ENCODE results near the gene CENPU. TPM values are rescaled to one million over a fixed set of nuclear protein-coding genes. Genes with fewer than 3 reads are reported as not detected.

Gene CENPU
- total and polyA plus RNA-seq, 10 of the 15 experiments (the other 5 are each of a cell fraction or from before 2014, with no cell fraction given) = 26.6 to 90.8 (median 53.8) TPM

GRCh38 chr4:184762100-184762499 is 28.2 kb upstream of the CENPU start (continued):
- no peak for TF ChIP-seq MTA2 (IDR thresholded peaks at IDR 0.05; ENCODE audit: low read depth)
- TF ChIP-seq STAT1 (conservative IDR thresholded peaks at IDR 0.05) = no peak
- TF ChIP-seq PKNOX1 (IDR thresholded peaks at IDR 0.05) = no peak
- 0 out of 2 replicates have a peak, but pooled peaks have one; percentile 26 for TF ChIP-seq MXI1 (IDR thresholded peaks at IDR 0.05; ENCODE audit: low read depth, low read length)
- TF ChIP-seq SPI1 (IDR thresholded peaks at IDR 0.05; ENCODE audit: borderline replicate concordance, insufficient read depth, low read depth, low read length) = peak; percentile 13; the same call in 1 of the 2 replicates
- TF ChIP-seq IKZF1 (conservative IDR thresholded peaks at IDR 0.05) = 0 out of 2 replicates have a peak, but pooled peaks have one; percentile 28
- TF ChIP-seq RBBP5 (conservative IDR thresholded peaks at IDR 0.05) = no peak
- no peak for TF ChIP-seq SUZ12 (IDR thresholded peaks at IDR 0.05; ENCODE audit: unreplicated experiment)
- TF ChIP-seq CBFB (IDR thresholded peaks at IDR 0.05; ENCODE audit: low read depth) = no peak
- no peak for TF ChIP-seq NFXL1 (IDR thresholded peaks at IDR 0.05; ENCODE audit: borderline replicate concordance)
- no peak for TF ChIP-seq KAT2A (conservative IDR thresholded peaks at IDR 0.05; ENCODE audit: control insufficient read depth, low read depth, low read length)
- no peak for TF ChIP-seq ATF3 (IDR thresholded peaks at IDR 0.05; ENCODE audit: borderline replicate concordance, extremely low read depth, low read depth, low read length)
- TF ChIP-seq IRF4 (IDR thresholded peaks at IDR 0.05; ENCODE audit: low read depth, low read length) = 0 out of 2 replicates have a peak, but pooled peaks have one; percentile 19
- TF ChIP-seq CTCF (IDR thresholded peaks at IDR 0.05 in 2 of 3, conservative IDR thresholded peaks at IDR 0.05 in 1 of 3; ENCODE audit: control insufficient read depth in 2 of 3, extremely low read depth in 1 of 3, insufficient read depth in 1 of 3, low read depth in 3 of 3, low read length in 3 of 3) = 0 out of 6 replicates have a peak, but pooled peaks of 1 of the 3 experiments have one; percentile 6
- TF ChIP-seq PML (IDR thresholded peaks at IDR 0.05; ENCODE audit: low read length) = 0 out of 2 replicates have a peak, but pooled peaks have one; percentile 34
- TF ChIP-seq ZZZ3 (IDR thresholded peaks at IDR 0.05; ENCODE audit: control insufficient read depth, insufficient read length, low read depth) = no peak
- TF ChIP-seq ATF7 (IDR thresholded peaks at IDR 0.05; ENCODE audit: low read depth) = peak; percentile 66; the same call in 1 of the 2 replicates
- no peak for TF ChIP-seq E2F8 (IDR thresholded peaks at IDR 0.05; ENCODE audit: low read depth, partially characterized antibody)
- TF ChIP-seq CREM (IDR thresholded peaks at IDR 0.05; ENCODE audit: low read depth) = 0 out of 2 replicates have a peak, but pooled peaks have one; percentile 30
- no peak for TF ChIP-seq PAX8 (IDR thresholded peaks at IDR 0.05)
- TF ChIP-seq NKRF (conservative IDR thresholded peaks at IDR 0.05) = no peak
